ENCODE measurements around the gene PRKN.
"Not testable (repeated sequence)": the region's sequence is repeated elsewhere in the genome, so short reads cannot be mapped to it uniquely, and the experiment has no call there.

PRKN gene

DNA sequence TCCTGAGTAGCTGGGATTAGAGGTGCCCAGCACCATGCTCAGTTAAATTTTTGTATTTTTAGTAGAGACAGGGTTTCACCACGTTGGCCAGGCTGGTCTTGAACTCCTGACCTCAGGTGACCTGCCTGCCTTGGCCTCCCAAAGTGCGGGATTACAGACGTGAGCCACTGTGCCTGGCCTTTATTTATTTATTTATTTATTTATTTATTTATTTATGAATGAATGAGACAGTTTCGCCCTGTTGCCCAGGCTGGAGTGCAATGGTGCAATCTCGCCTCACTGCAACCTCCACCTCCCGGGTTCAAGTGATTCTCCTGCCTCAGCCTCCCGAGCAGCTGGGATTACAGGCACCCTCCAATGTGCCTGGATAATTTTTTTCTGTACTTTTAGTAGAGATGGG lies 48.7 kb downstream of the PRKN start:
- DNase-seq = not testable (repeated sequence)

DNA sequence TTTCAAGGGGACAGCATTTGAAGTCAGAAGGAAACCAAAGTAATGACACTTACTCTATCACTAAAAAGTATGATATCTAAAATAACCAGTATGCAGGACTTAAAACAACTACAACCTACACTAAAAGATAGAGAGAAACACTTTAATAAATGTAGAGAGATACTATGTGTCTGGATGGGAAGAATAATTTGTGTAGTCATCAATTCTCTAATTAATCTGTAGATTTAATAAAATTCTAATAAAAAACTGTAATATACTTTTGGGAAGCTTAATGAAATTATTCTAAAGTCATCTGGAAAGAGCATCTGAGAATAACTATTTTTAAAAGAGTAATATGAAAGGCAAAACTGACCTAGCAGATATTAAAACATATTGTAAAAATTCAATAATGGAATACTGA lies 52.1 kb downstream of the PRKN start:
- DNase-seq = no peak

DNA sequence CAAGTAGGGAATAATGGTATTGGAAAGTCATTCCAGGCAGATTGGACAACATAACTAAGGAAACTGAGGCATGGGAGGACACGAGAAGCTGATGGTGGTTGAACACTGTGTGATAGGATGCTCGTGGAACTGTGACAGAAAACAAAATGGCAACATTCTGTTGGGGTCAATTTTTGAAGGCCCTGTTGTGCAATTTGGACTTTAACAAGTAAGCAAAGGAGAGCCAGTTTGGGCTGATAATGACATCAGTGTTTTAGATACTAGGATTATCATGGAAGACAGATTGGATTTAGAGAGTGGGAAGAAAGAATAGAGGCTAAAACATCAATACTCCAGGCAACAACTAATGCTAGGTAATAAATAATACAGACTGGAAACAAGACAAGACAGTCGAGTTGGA lies 53.1 kb downstream of the PRKN start:
- DNase-seq = no peak

DNA sequence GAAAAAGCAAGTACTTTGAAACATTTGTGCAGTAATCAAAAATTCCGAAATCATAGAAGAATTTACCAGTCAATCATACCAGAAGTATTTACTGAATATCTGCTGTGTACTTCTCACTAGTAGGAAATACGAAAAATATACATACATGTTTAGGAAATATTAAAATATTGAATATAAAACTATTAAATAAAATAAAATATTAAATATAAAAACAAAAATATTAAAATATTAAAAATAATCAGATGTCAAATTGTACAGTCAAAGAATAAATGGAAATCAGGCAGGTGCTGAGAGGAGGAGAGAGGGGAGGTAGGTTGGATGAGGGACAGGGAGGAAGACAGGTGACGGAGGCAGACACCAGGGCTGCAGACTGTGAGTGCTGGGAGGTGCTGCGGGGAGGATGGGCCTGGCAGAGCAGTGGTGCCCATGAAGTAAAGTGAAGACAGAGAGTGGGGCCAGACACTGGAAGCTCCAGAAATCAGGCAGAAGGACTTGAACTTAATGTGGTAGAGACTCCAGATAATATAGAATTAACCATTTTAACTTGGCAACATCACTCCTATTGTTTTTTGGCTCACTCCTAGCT lies 55.9 kb downstream of the PRKN start:
- no peak for DNase-seq

DNA sequence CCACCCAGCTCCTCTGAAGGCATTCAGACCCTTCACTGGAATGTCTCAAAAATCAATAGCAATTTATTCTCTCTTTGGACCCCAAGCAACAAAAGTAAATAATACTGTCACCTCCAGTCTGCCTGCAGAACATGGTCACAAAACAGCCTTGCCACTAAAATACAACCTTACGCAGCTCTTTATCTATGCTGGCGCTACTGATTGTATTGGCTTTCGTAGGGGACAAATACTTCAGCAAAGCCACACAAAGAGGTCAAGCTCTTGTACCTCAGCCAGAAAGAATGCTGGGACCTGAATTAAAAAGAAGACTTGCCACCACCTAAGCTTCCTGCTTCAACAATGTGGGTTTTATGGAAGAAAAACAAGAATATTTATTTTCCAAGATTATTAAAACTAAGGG lies 57.2 kb downstream of the PRKN start:
- DNase-seq = no peak

DNA sequence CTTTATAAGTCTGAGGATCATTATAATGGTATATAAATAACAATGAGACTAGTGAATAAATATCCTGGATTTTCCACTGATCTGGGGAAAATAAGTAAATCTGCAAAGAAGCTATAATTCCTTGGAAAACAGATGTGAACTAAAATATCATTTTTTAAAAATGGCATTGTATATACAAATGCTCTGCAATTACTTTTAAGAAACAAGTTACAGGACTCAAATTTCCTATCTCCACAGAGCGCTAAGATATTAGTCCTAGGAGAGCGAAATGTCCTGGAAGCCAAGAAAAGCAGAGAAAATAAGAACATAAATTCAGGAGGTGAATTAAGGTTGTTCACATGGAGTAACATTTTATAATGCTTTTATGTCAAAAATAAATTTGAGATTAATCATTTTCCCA lies 61.3 kb downstream of the PRKN start:
- no peak for DNase-seq

DNA sequence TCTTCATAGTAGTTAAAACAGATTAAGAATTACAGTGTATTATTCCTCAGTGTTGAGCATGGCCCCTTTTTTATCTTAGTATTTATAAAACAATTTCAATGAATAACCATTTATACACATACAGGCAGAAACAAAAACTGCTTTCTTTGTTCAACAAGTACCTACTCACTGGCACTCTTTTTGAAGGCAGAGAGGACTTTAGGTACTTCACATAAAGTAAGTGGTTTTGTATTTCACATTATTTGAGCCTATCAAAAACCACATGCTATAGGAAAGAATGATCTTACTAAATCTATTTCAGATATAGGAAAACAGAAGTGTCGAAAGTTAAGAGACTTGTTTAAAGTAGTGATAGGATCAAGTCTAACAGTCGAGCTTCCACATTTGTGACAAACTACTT lies 73.8 kb downstream of the PRKN start:
- DNase-seq = no peak

DNA sequence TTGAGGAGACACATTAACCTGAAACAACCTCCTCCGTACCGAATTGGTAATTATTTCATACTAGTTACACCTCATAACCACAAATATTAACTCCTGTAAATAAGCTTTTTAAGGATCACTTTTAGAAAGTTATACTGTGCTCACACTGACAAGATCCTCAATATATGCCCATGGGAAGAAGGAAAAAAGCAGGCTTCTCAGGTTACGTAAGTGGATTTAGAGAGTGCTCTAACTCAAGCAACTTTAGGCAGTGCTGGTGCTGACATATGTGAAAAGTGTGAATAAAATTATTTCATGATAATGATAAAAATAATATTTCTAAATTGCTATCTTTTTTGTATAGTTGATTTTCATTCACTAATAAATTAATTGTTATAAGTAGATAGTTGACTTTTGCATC lies 76.1 kb downstream of the PRKN start:
- DNase-seq = no peak

DNA sequence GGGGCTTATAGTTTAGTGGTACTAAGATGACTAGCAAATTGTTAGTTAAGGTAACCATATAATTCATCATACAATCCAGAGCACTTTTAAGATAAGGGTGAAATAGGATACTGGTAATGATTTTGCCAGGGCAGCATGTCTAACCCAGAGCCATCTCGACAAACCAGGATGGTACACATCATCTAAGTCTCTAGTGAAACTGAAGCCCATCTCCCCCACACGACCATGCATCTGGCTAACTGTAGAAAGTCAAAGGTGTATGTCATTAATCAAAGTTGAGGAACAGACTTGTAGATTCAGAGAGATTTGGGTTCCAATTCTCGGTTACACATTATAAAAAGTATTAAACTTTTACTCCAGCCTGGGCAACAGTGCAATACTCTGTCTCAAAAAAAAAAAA lies 78.3 kb downstream of the PRKN start:
- no peak for DNase-seq

DNA sequence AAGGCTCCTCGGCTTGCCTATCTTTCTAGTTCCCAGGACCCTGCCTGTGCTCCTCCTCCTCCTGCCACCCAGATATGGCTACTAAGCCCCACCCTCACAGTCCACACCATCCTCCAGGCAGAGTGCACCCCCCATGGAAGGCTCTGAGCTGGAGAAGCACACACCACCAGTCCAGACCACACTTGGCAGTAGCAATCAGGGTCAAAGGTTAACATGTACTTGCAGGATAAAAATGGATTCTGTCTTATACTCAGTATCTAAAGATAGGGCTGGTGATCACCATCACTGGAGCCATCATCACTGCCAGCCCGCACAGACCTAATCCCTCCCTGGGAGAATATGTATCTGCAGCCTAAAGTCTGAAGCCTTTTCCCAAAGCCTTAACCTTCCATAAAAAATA lies 83.4 kb downstream of the PRKN start:
- no peak for DNase-seq

DNA sequence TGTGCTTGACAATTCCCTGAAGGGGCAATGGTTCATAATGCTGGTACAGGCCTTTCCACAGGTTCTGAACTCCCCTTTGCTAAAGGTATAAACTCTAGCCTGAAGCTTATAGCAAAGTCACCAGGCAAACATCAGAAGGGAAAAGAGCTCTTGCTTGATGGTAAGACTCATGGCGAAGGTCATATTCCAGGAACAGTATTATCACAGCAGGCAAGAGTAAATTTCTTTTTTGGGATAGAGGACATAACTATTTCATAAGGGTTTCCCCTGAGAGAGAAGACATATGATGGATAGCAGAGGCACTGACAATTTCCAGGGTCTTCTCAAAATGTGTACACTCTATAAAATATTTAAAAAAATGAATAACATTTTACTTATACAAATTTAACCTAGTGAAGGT lies 86.8 kb downstream of the PRKN start:
- no peak for DNase-seq

DNA sequence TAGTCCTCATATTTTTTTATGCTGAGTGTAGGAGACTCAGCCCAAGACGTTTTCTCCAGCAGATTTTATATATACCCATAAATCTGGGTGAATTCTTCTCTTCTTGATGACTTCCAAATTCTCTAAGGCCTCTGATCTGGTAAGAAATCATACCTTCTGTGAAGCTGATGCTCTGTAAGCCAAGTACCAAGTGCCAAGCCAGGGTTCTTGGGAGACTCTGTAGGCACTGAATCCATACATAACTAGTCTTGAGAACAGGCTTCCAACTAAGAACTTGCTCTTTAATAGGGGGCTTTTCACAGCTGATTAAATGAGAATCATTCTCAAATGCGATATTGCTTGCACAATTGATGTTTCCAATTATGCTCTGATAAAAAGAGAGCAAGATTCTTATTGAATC lies 87.6 kb downstream of the PRKN start:
- no peak for DNase-seq

DNA sequence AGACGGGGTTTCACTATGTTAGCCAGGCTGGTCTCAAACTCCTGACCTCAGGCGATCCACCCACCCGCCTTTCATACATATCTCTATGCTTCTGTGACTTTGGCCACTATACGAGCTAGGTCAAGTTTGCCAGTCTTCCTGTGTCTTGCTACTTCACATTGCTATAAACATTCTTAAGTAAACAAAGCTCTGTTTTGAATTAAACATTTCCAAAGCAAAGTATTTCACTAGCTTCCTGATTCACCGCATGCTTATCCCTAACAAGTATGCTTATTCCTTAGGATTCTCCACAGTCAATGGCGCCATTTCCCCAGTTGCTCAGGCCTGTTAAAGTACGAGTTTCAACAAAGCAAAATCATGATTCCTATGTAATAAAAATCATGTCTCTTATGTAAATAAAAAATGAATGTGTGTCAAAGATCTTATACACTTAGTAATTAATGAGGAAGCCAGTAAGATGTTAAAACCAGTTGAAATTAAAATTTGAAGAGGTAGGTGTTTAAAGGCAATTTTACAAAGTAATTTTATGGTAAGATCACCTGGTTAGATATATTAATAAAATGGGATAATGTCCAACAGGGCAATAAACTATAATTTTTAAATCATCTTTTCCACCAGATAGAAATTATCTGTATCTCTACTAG lies 88.5 kb downstream of the PRKN start:
- no peak for DNase-seq

DNA sequence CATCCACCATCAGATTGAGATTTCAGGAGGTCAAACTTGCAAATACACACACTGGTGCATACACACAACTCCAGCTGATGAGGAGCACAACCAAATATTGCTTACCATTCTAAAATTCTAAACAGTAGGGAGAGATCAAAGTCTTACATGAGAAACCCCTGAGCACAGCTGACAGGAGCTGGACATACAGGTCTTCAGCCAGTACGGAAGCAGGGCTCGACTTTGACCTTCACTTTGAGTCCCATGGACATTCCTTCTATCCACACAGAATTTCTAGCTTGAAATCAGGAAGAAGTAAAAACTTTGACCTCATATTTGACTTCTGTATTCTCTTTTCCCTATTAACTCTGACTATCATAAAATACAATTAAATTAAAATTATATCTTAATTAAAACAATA lies 90.2 kb downstream of the PRKN start:
- DNase-seq = no peak

DNA sequence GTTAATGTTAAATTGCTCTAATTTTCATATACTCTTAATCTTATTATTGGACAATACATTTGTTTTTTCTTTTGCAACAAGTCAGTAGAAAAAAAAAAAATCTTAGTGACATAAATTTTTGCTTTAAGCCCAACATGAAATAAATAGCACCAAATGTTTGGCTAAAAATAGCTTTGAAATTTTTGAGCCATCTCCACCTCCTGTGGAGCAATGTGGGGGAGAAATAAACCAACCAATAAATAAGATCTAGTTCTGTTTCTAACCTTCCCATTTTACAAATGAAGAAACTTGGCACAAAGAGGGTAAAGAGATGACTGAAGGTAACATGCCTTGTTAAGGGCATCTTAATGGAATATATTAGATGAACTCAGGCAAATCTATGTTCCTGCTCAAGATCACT lies 91.4 kb downstream of the PRKN start:
- no peak for DNase-seq

DNA sequence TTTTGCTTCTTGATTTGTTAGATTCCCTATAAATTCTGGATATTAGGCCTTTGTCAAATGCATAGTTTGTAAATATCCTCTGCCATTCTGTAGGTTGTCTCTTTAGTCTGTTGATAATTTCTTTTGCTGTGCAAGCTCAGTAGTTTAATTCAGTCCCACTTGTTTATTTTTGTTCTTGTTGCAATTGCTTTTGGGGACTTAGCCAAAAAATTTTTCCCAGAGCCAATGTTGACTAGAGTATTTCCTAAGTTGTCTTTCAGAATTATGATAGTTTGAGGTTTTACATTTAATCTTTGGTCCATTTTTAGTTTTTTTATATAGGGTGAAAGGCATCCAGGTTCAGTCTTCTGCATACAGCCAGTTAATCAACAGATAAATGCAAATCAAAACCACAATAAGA lies 96.0 kb downstream of the PRKN start:
- DNase-seq = no peak

DNA sequence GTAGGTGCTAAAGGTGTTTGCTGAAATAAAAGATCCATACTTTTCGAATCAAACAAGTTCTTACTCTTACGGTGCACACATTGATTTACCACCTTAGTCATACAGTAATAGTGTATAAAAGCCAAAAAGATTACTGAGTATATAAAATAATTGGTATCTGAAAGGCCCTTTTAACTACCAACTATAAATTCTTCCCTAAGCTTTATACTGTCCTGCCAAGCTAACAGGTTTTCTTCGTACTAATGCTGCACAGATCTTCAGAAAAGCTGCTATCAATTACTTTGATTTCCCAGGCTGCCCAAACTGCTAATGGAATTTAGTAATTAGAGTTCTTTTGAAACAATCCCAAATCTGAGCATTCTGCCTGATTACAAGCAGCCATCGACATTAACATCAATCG lies 97.5 kb downstream of the PRKN start:
- DNase-seq = no peak

DNA sequence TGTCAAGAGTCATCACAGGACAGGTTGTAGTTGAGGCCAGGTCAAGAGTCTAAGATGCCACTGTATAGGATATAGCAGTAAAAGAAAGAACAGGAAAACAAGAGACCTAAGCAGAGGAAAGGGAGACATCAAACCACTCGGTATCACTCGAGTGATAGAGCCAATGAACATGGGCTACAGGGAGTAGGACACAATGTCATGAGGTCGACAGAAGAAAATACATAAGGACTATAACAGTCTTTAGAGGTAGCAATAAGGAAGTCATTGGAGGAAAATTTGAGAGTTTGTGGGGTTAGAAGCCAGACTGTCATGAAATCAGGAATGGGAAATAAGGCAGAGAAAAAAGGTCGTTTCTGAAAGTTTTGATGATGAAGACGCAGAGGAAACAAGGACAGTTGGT lies 99.7 kb downstream of the PRKN start:
- no peak for DNase-seq

DNA sequence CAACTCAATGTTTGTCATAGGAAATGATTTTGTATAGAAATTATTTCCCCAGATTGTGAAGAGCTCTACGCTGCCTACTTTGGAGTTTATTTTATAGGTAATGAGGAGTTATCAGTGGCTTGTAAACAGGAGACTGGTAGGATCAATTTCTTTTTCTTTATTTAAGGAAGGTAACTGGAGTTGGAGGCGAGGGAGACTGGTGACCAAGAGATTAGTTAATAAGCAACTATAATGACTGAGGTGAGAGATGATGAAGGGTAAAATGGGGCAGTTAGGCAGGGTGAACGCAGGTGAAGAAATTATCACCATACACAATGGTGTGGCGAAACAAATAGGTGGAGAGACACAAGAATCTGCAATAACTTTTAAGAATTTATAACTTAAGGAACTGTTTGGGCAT lies 100.2 kb downstream of the PRKN start:
- no peak for DNase-seq

DNA sequence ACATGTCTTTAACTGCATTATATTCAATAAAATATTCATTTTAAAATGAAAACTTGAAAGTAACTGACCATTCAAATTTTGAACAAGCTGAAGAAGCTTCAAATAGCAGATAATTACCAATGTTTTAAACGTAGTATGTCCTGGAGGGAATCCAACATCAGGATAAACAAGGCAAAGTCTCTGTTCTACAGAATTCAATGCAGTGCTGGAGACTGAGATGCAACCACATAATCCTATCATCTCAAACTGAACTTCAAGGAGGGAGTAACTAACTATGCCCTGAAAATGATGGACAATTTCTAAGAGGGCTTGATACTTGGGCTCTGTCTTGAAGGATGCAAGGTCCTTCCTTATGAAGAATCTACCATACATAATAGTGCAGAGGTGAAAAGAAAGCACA lies 100.7 kb downstream of the PRKN start:
- no peak for DNase-seq

DNA sequence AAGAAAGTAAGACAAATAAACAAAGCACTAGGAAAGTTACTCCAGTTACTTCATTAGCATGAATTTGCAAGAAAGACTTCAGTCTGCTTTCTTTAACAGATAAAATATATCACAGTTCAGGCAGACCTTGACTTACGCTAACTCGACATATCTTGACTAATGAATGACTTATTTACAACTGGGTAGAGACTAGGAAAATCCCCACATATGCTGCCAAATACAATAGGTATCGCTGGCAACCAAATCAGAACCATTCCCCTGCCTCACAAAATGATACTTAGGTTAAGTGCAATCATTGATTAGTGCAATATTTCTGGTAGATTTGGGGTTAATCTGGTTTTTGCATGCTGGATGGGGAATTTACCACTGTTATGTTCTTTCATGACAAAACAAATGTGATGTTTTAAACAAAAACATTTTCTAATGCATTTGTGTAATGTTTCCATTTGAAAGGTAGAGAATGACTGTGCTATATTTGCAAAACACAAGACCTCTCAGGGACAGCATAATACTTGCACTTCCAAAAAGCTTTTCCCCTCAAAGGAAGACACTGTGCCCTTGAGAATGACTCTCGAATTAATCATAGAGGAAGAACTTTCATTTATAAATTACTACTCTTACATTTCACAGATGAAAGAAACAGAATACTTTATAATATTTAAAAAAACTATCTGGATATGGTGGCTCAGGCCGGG lies 101.6 kb downstream of the PRKN start:
- no peak for DNase-seq

DNA sequence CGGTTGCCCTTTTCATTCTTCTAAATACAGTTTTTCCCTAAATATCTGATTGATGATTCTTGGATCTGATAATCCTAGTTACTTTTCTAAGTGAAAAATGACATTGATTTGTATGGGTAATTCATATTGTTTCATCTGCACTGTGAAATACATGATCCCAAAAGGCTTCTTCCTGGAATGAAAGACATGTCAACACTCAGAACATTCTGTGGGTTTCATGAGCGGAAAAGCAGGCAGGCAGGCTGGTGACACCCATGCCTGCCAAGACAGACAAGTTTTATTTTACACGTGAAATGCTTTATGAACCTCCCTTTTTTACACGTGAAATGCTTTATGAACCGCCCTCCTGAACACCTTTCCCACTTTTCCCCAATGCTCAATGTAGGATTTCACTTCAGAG lies 105.0 kb downstream of the PRKN start:
- peak in 1 of 56 donors; percentile 6 for DNase-seq

DNA sequence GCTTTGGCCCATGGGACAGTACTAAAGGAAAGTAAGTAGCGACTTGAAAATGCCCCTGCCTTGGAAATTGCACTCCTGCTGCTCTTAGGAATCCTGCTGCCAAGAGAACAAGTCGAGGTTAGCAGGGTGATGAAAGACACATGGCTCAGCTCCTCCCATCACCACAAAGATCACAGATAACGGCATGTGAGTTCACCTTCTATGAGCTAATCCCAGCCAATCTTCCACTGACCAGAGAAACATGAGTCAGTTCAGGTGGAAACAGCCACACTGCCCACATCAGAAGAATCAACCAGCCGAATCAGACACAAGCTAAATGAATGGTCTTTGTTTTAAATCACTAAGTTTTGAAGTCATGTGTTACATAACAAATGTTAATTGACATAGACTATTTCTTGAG lies 106.3 kb downstream of the PRKN start:
- no peak for DNase-seq
